Non-pigmented ciliary epithelial cell (primary cell): ENCODE results near the gene C10orf95.
"Not testable (repeated sequence)": the region's sequence is repeated elsewhere in the genome, so short reads cannot be mapped to it uniquely, and the experiment has no call there.

Experiments
- DNase-seq: peaks from one replicate; pipeline ENCODE4 v3.0.0-alpha.2; 2010; ENCODE audit warnings: low read depth

C10orf95 gene

GRCh38 chr10:102465466-102465865 is 14.1 kb upstream of the C10orf95 start:
- DNase-seq, result no peak

GRCh38 chr10:102463983-102464382 is 12.6 kb upstream of the C10orf95 start:
- DNase-seq, result no peak

GRCh38 chr10:102462512-102463054 is 11.2 kb upstream of the C10orf95 start:
- no peak for DNase-seq

GRCh38 chr10:102461187-102462054 is 10.1 kb upstream of the C10orf95 start:
- no peak for DNase-seq

- DNase-seq, result no peak
Measured at GRCh38 chr10:102460836-102461186, 9.5 kb upstream of the C10orf95 start.

- no peak for DNase-seq
Measured at GRCh38 chr10:102458656-102459055, 7.3 kb upstream of the C10orf95 start.

GRCh38 chr10:102457591-102458150 is 6.3 kb upstream of the C10orf95 start:
- no peak for DNase-seq

GRCh38 chr10:102455893-102456471 is 4.6 kb upstream of the C10orf95 start:
- no peak for DNase-seq

- not testable (repeated sequence) for DNase-seq
Measured at GRCh38 chr10:102454662-102455487, 3.5 kb upstream of the C10orf95 start.

GRCh38 chr10:102453502-102453901 is 2.2 kb upstream of the C10orf95 start:
- no peak for DNase-seq

- peak; percentile 35 for DNase-seq
Measured at GRCh38 chr10:102452672-102453340, 1.5 kb upstream of the C10orf95 start.

GRCh38 chr10:102450374-102451104 is 804 bp downstream of the C10orf95 start:
- no peak for DNase-seq

GRCh38 chr10:102450124-102450373 is 1.3 kb downstream of the C10orf95 start:
- DNase-seq, result no peak

GRCh38 chr10:102449321-102450123 is 1.8 kb downstream of the C10orf95 start:
- no peak for DNase-seq

GRCh38 chr10:102444851-102445250 is 6.5 kb downstream of the C10orf95 start:
- DNase-seq, result no peak

GRCh38 chr10:102438374-102438773 is 13.0 kb downstream of the C10orf95 start:
- DNase-seq, result no peak

GRCh38 chr10:102437515-102437914 is 13.8 kb downstream of the C10orf95 start:
- DNase-seq, result no peak

GRCh38 chr10:102436312-102436711 is 15.0 kb downstream of the C10orf95 start:
- no peak for DNase-seq

- DNase-seq, result no peak
Measured at GRCh38 chr10:102435529-102436233, 15.7 kb downstream of the C10orf95 start.

- DNase-seq, result no peak
Measured at GRCh38 chr10:102435133-102435497, 16.2 kb downstream of the C10orf95 start.
